Neural progenitor cell (in vitro differentiated cells): ENCODE results near the gene MICAL2. TPM values are rescaled to one million over a fixed set of nuclear protein-coding genes. Genes with fewer than 3 reads are reported as not detected.
"Not testable (repeated sequence)": the region's sequence is repeated elsewhere in the genome, so short reads cannot be mapped to it uniquely, and the experiment has no call there.

ENCODE experiments used
- DNase-seq: peaks from one replicate; pipeline ENCODE4 v3.0.0-alpha.2; 2016; ENCODE audit warnings: low spot score
- H2AFZ ChIP-seq: fragments of 200-600 bp; sonication (generic); replicated peaks from 2 replicates; pipeline ENCODE4 v1.6.1; 2016; ENCODE audit warnings: antibody characterized with exemption
- H3F3A ChIP-seq: fragments of 200-600 bp; sonication (generic); 2 replicates; pipeline ENCODE4 v1.6.1; 2016; ENCODE audit warnings: antibody characterized with exemption, low read depth
- H3K27ac ChIP-seq: fragments of 200-600 bp; sonication (generic); 2 replicates; pipeline ENCODE4 v1.5.1; 2016; ENCODE audit warnings: mild to moderate bottlenecking
- H3K27me3 ChIP-seq: fragments of 200-600 bp; sonication (generic); 2 replicates; pipeline ENCODE4 v1.6.1; 2016; ENCODE audit warnings: mild to moderate bottlenecking, moderate library complexity
- H3K36me3 ChIP-seq: fragments of 200-600 bp; sonication (generic); 2 replicates; pipeline ENCODE4 v1.5.1; 2016
- H3K4me1 ChIP-seq: fragments of 200-600 bp; sonication (generic); 2 replicates; pipeline ENCODE4 v1.6.1; 2016; ENCODE audit warnings: mixed run types
- H3K4me2 ChIP-seq: fragments of 200-600 bp; sonication (generic); 2 replicates; pipeline ENCODE4 v1.6.1; 2016
- H3K4me3 ChIP-seq: fragments of 200-600 bp; sonication (generic); 2 replicates; pipeline ENCODE4 v1.5.1; 2016
- H3K79me2 ChIP-seq: fragments of 200-600 bp; sonication (generic); 2 replicates; pipeline ENCODE4 v1.6.1; 2016; ENCODE audit warnings: low read depth
- H3K9ac ChIP-seq: fragments of 200-600 bp; sonication (generic); 2 replicates; pipeline ENCODE4 v1.6.1; 2016
- H3K9me3 ChIP-seq: fragments of 200-600 bp; sonication (generic); 2 replicates; pipeline ENCODE4 v1.5.1; 2016; ENCODE audit warnings: low read depth
- H4K20me1 ChIP-seq: fragments of 200-600 bp; sonication (generic); 2 replicates; pipeline ENCODE4 v1.6.1; 2016; ENCODE audit warnings: low read depth
- H3K27ac Mint-ChIP-seq: 3 replicates; pipeline ENCODE4 v1.8.0; 2021; ENCODE audit warnings: mixed read lengths
- H3K27me3 Mint-ChIP-seq: 2 replicates; pipeline ENCODE4 v1.8.0; 2022; ENCODE audit warnings: low read depth, mild to moderate bottlenecking, inconsistent platforms, moderate library complexity, mixed read lengths; ENCODE audit not compliant: insufficient read depth
- H3K36me3 Mint-ChIP-seq: 3 replicates; pipeline ENCODE4 v1.8.0; 2021; ENCODE audit warnings: mixed read lengths
- H3K4me1 Mint-ChIP-seq: 3 replicates; pipeline ENCODE4 v1.8.0; 2021; ENCODE audit warnings: mixed read lengths
- H3K4me3 Mint-ChIP-seq: 3 replicates; pipeline ENCODE4 v1.8.0; 2021; ENCODE audit warnings: mild to moderate bottlenecking, moderate library complexity, mixed read lengths
- H3K9me3 Mint-ChIP-seq: 3 replicates; pipeline ENCODE4 v1.8.0; 2020; ENCODE audit warnings: mixed read lengths
- CTCF ChIP-seq: fragments of 200-600 bp; sonication (generic); IDR thresholded peaks from 2 replicates; pipeline ENCODE4 v1.5.1; 2017; ENCODE audit warnings: antibody characterized with exemption, mild to moderate bottlenecking
- EZH2 ChIP-seq: fragments of 200-600 bp; sonication (generic); IDR thresholded peaks from 2 replicates; pipeline ENCODE4 v1.6.1; 2017; ENCODE audit warnings: antibody characterized with exemption, mild to moderate bottlenecking, moderate library complexity
- EZH2phosphoT487 ChIP-seq: fragments of 200-600 bp; sonication (generic); IDR thresholded peaks from 2 replicates; pipeline ENCODE4 v1.6.1; 2017; ENCODE audit warnings: antibody characterized with exemption
- total RNA-seq: library from RNA; depleted of rRNA; stranded (reverse); fragments of >200 nt; gene quantifications from 2 replicates; pipeline ENCODE4 v1.2.3, GENCODE V29; 2015; ENCODE audit warnings: low replicate concordance

Gene MICAL2
- total RNA-seq, 1 donor from 2014 or later = 0.60 TPM

GRCh38 chr11:12143461-12144258, 33.3 kb downstream of the MICAL2 start:
- H3K4me3 Mint-ChIP-seq = no peak overlapping the region
- no peaks in the 10 kb centered on the region for H3K9me3 ChIP-seq
- H3K27ac Mint-ChIP-seq = no peak overlapping the region
- no peaks in the 10 kb centered on the region for H3K36me3 ChIP-seq
- no peak overlapping the region for H3K9ac ChIP-seq
- no peak for TF ChIP-seq CTCF
- no peak for TF ChIP-seq EZH2phosphoT487
- TF ChIP-seq EZH2 = no peak
- H3K27me3 Mint-ChIP-seq = peaks cover 12% of the 10 kb centered on the region
- no peaks in the 10 kb centered on the region for H4K20me1 ChIP-seq
- no peaks in the 10 kb centered on the region for H3K4me1 ChIP-seq
- DNase-seq = no peak
- H3K4me2 ChIP-seq = no peak overlapping the region
- peaks cover 3% of the 10 kb centered on the region for H3K4me1 Mint-ChIP-seq
- no peak overlapping the region for H3K27ac ChIP-seq
- H3K36me3 Mint-ChIP-seq = no peaks in the 10 kb centered on the region
- H3K27me3 ChIP-seq = no peaks in the 10 kb centered on the region
- H3K9me3 Mint-ChIP-seq = peaks cover 2% of the 10 kb centered on the region
- no peaks in the 10 kb centered on the region for H3K79me2 ChIP-seq
- no peak overlapping the region for H2AFZ ChIP-seq
- no peak overlapping the region for H3K4me3 ChIP-seq
- H3F3A ChIP-seq = no peaks in the 10 kb centered on the region

GRCh38 chr11:12144330-12145174, 34.2 kb downstream of the MICAL2 start:
- no peaks in the 10 kb centered on the region for H3K4me1 ChIP-seq
- no peak overlapping the region for H3K4me3 ChIP-seq
- DNase-seq = no peak
- peaks cover 3% of the 10 kb centered on the region for H3K4me1 Mint-ChIP-seq
- peaks cover 15% of the 10 kb centered on the region for H3K27me3 Mint-ChIP-seq
- no peaks in the 10 kb centered on the region for H4K20me1 ChIP-seq
- H3K9ac ChIP-seq = no peak overlapping the region
- H3F3A ChIP-seq = no peaks in the 10 kb centered on the region
- no peaks in the 10 kb centered on the region for H3K9me3 ChIP-seq
- H3K36me3 ChIP-seq = no peaks in the 10 kb centered on the region
- H3K27ac Mint-ChIP-seq = no peak overlapping the region
- H3K9me3 Mint-ChIP-seq = peaks cover 2% of the 10 kb centered on the region
- H2AFZ ChIP-seq = no peak overlapping the region
- H3K36me3 Mint-ChIP-seq = no peaks in the 10 kb centered on the region
- H3K79me2 ChIP-seq = no peaks in the 10 kb centered on the region
- H3K27me3 ChIP-seq = no peaks in the 10 kb centered on the region
- no peak overlapping the region for H3K4me3 Mint-ChIP-seq
- no peak overlapping the region for H3K4me2 ChIP-seq
- H3K27ac ChIP-seq = no peak overlapping the region
- TF ChIP-seq EZH2phosphoT487 (no peak), EZH2 (no peak), CTCF (no peak)

GRCh38 chr11:12146678-12147077, 36.3 kb downstream of the MICAL2 start:
- H3K27ac Mint-ChIP-seq, H3K36me3 ChIP-seq, H3K79me2 ChIP-seq, H3K9me3 Mint-ChIP-seq, H3K27ac ChIP-seq, H3K4me2 ChIP-seq, H2AFZ ChIP-seq, H3K4me1 ChIP-seq, H3K9me3 ChIP-seq, H3K4me1 Mint-ChIP-seq, H4K20me1 ChIP-seq, H3K4me3 ChIP-seq, H3K36me3 Mint-ChIP-seq, H3F3A ChIP-seq, H3K4me3 Mint-ChIP-seq, H3K9ac ChIP-seq, DNase-seq, H3K27me3 ChIP-seq: not testable (repeated sequence)
- peaks cover 12% of the 10 kb centered on the region for H3K27me3 Mint-ChIP-seq
